Measurements from ENCODE around the gene AP1M2.
"Not testable (repeated sequence)": the region's sequence is repeated elsewhere in the genome, so short reads cannot be mapped to it uniquely, and the experiment has no call there.

The AP1M2 gene

GRCh38 chr19:10582091-10582490 is 5.0 kb downstream of the AP1M2 start:
- Mint-ChIP-seq H3K4me1 (ENCODE audit: low read depth) (no peaks in the 10 kb centered on the region), H3K27me3 (peaks cover 13% of the 10 kb centered on the region), H3K9me3 (no peaks in the 10 kb centered on the region), H3K27ac (no peak overlapping the region), H3K4me3 (no peak overlapping the region), H3K36me3 (ENCODE audit: low read depth) (no peaks in the 10 kb centered on the region)
- intact Hi-C loops (cut with micrococcal nuclease): no loop called here

GRCh38 chr19:10580979-10581631 is 6.0 kb downstream of the AP1M2 start:
- H3K9me3 Mint-ChIP-seq: no peaks in the 10 kb centered on the region
- H3K4me3 Mint-ChIP-seq: no peak overlapping the region
- intact Hi-C loops (cut with micrococcal nuclease): loop anchor here (1.0 kb wide), 2 partner anchors 63 to 119 kb away; no protein-coding TSS in a partner anchor
- H3K4me1 Mint-ChIP-seq (ENCODE audit: low read depth): no peaks in the 10 kb centered on the region
- peaks cover 6% of the 10 kb centered on the region for H3K27me3 Mint-ChIP-seq
- no peak overlapping the region for H3K27ac Mint-ChIP-seq
- no peaks in the 10 kb centered on the region for H3K36me3 Mint-ChIP-seq (ENCODE audit: low read depth)

- H3K4me1 Mint-ChIP-seq (ENCODE audit: low read depth): no peaks in the 10 kb centered on the region
- H3K9me3 Mint-ChIP-seq: no peaks in the 10 kb centered on the region
- no peak overlapping the region for H3K4me3 Mint-ChIP-seq
- intact Hi-C loops (cut with micrococcal nuclease): loop anchor here (10.0 kb wide), 1 partner anchor 93 kb away; no protein-coding TSS in a partner anchor
- peaks cover under 1% of the 10 kb centered on the region for H3K27me3 Mint-ChIP-seq
- no peak overlapping the region for H3K27ac Mint-ChIP-seq
- H3K36me3 Mint-ChIP-seq (ENCODE audit: low read depth): no peaks in the 10 kb centered on the region
These were observed 9.2 kb downstream of the AP1M2 start for GRCh38 chr19:10577951-10578350.

- intact Hi-C loops (cut with micrococcal nuclease): loop anchor here (10.0 kb wide), 1 partner anchor 90 kb away; no protein-coding TSS in a partner anchor
- H3K9me3 Mint-ChIP-seq: no peaks in the 10 kb centered on the region
- no peak overlapping the region for H3K4me3 Mint-ChIP-seq
- no peaks in the 10 kb centered on the region for H3K36me3 Mint-ChIP-seq (ENCODE audit: low read depth)
- no peak overlapping the region for H3K27ac Mint-ChIP-seq
- H3K27me3 Mint-ChIP-seq: peaks cover 6% of the 10 kb centered on the region
- peaks cover 14% of the 10 kb centered on the region for H3K4me1 Mint-ChIP-seq (ENCODE audit: low read depth)
These were observed 11.9 kb downstream of the AP1M2 start for GRCh38 chr19:10575011-10575716.

GRCh38 chr19:10574462-10574861 is 12.7 kb downstream of the AP1M2 start:
- Mint-ChIP-seq H3K27me3 (peaks cover 6% of the 10 kb centered on the region), H3K9me3 (no peaks in the 10 kb centered on the region), H3K4me3 (no peak overlapping the region), H3K27ac (no peak overlapping the region), H3K4me1 (ENCODE audit: low read depth) (peaks cover 17% of the 10 kb centered on the region), H3K36me3 (ENCODE audit: low read depth) (no peaks in the 10 kb centered on the region)
- intact Hi-C loops (cut with micrococcal nuclease): loop anchor here (10.0 kb wide), 1 partner anchor 90 kb away; no protein-coding TSS in a partner anchor

GRCh38 chr19:10573793-10574192 is 13.3 kb downstream of the AP1M2 start:
- H3K27me3 Mint-ChIP-seq; H3K36me3 Mint-ChIP-seq (ENCODE audit: low read depth); H3K4me3 Mint-ChIP-seq; H3K27ac Mint-ChIP-seq; H3K9me3 Mint-ChIP-seq: not testable (repeated sequence)
- H3K4me1 Mint-ChIP-seq (ENCODE audit: low read depth): peaks cover 22% of the 10 kb centered on the region
- intact Hi-C loops (cut with micrococcal nuclease): loop anchor here (10.0 kb wide), 1 partner anchor 89 kb away; no protein-coding TSS in a partner anchor

- Mint-ChIP-seq H3K27me3 (peaks cover 6% of the 10 kb centered on the region), H3K4me1 (ENCODE audit: low read depth) (peaks cover 61% of the 10 kb centered on the region), H3K36me3 (ENCODE audit: low read depth) (peaks cover 12% of the 10 kb centered on the region), H3K9me3 (no peaks in the 10 kb centered on the region), H3K4me3 (peak within 1 kb of the TSS; percentile 78), H3K27ac (peak within 1 kb of the TSS; percentile 88)
- intact Hi-C loops (cut with micrococcal nuclease): loop anchor here (2.0 to 5.0 kb wide), 2 partner anchors 66 to 128 kb away; partner anchors contain the start of gene KEAP1
These were observed 18.1 kb downstream of the AP1M2 start, which contains the start of gene CDKN2D for GRCh38 chr19:10568826-10569651. Gene CDKN2D (minus strand): TSS chr19:10568979. CDS start chr19:10568653, 326 bp downstream.

- Mint-ChIP-seq H3K9me3 (no peaks in the 10 kb centered on the region), H3K4me3 (peak overlapping the region; percentile 78), H3K4me1 (ENCODE audit: low read depth) (peaks cover 61% of the 10 kb centered on the region), H3K36me3 (ENCODE audit: low read depth) (peaks cover 12% of the 10 kb centered on the region), H3K27me3 (peaks cover 6% of the 10 kb centered on the region), H3K27ac (peak overlapping the region; percentile 88)
- intact Hi-C loops (cut with micrococcal nuclease): loop anchor here (2.0 to 5.0 kb wide), 2 partner anchors 65 to 129 kb away; partner anchors contain the start of gene KEAP1
These were observed 18.9 kb downstream of the AP1M2 start for GRCh38 chr19:10568062-10568825.

- Mint-ChIP-seq H3K4me3 (peak overlapping the region; percentile 78), H3K36me3 (ENCODE audit: low read depth) (peaks cover 14% of the 10 kb centered on the region), H3K4me1 (ENCODE audit: low read depth) (peaks cover 59% of the 10 kb centered on the region), H3K27ac (peak overlapping the region; percentile 88), H3K27me3 (peaks cover 3% of the 10 kb centered on the region), H3K9me3 (no peaks in the 10 kb centered on the region)
- intact Hi-C loops (cut with micrococcal nuclease): loop anchor here (2.0 to 5.0 kb wide), 2 partner anchors 65 to 130 kb away; partner anchors contain the start of gene KEAP1
These were observed 19.5 kb downstream of the AP1M2 start for GRCh38 chr19:10567656-10568055.

- no peaks in the 10 kb centered on the region for H3K9me3 Mint-ChIP-seq
- intact Hi-C loops (cut with micrococcal nuclease): loop anchor here (1.0 to 5.0 kb wide), 2 partner anchors 86 to 130 kb away; no protein-coding TSS in a partner anchor
- H3K27ac Mint-ChIP-seq: peak overlapping the region; percentile 88
- H3K27me3 Mint-ChIP-seq: no peaks in the 10 kb centered on the region
- H3K36me3 Mint-ChIP-seq (ENCODE audit: low read depth): peaks cover 21% of the 10 kb centered on the region
- peak overlapping the region; percentile 69 for H3K4me3 Mint-ChIP-seq
- H3K4me1 Mint-ChIP-seq (ENCODE audit: low read depth): peaks cover 52% of the 10 kb centered on the region
These were observed 20.3 kb downstream of the AP1M2 start for GRCh38 chr19:10566658-10567410.

GRCh38 chr19:10566408-10566657 is 20.8 kb downstream of the AP1M2 start:
- peak overlapping the region; percentile 92 for H3K4me3 Mint-ChIP-seq
- intact Hi-C loops (cut with micrococcal nuclease): loop anchor here (1.0 to 5.0 kb wide), 2 partner anchors 87 to 131 kb away; no protein-coding TSS in a partner anchor
- H3K27me3 Mint-ChIP-seq: no peaks in the 10 kb centered on the region
- H3K36me3 Mint-ChIP-seq (ENCODE audit: low read depth): peaks cover 26% of the 10 kb centered on the region
- no peaks in the 10 kb centered on the region for H3K9me3 Mint-ChIP-seq
- peaks cover 52% of the 10 kb centered on the region for H3K4me1 Mint-ChIP-seq (ENCODE audit: low read depth)
- peak overlapping the region; percentile 88 for H3K27ac Mint-ChIP-seq

- Mint-ChIP-seq H3K36me3 (ENCODE audit: low read depth) (peaks cover 32% of the 10 kb centered on the region), H3K27ac (peak within 1 kb of the TSS; percentile 88), H3K27me3 (no peaks in the 10 kb centered on the region), H3K4me1 (ENCODE audit: low read depth) (peaks cover 50% of the 10 kb centered on the region), H3K9me3 (no peaks in the 10 kb centered on the region), H3K4me3 (peak within 1 kb of the TSS; percentile 92)
- intact Hi-C loops (cut with micrococcal nuclease): loop anchor here (1.0 to 5.0 kb wide), 2 partner anchors 88 to 132 kb away; no protein-coding TSS in a partner anchor
These were observed 21.3 kb downstream of the AP1M2 start, which contains the start of gene KRI1 for GRCh38 chr19:10565567-10566407. Gene KRI1 (minus strand): TSS chr19:10566010. CDS start chr19:10565999, 11 bp downstream.
